GM21786 (cell line): ENCODE results near the gene CREB3L2.

Experiments
- ATAC-seq: cut with Tn5 transposase; IDR thresholded peaks from one replicate; pipeline ENCODE4 v1.9.1; 2021; ENCODE audit not compliant: unreplicated experiment

CREB3L2 gene

GRCh38 chr7:137953665-137954470 lies 48.0 kb downstream of the CREB3L2 start:
- ATAC-seq = no peak

GRCh38 chr7:137953043-137953664 lies 48.7 kb downstream of the CREB3L2 start:
- no peak for ATAC-seq

- no peak for ATAC-seq
Measured at GRCh38 chr7:137952426-137952805, 49.5 kb downstream of the CREB3L2 start.

DNA sequence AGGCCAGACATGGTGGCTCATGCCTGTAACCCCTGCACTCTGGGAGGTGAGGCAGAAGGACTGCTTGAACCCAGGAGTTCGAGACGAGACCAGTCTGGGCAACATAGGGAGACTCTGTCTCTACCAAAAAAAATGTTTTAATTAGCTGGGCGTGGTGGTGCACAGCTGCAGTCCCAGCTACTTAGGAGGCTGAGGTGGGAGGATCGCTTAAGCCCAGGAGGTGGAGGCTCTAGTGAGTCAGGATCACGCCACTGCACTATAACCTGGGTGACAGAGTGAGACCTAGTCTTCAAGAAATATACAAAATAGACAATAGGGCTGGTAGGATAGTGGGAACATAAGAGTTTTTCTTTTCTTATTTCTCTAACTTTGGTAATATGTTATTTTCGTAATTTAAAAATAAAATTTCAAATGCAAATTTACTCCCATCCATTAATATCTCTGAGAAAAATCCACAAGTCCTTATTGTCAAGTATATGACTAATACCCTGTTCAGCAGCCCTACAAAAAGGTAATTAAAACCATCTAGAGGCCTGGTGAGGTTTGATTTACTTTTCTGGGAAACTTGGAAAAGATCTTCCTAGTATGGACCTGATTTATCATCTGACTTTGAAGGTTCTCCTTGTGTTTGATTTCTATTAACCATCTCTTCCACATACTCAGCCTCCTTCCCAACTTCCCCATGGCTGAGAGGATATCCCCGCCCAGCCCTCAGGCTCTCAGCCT lies 50.0 kb downstream of the CREB3L2 start:
- ATAC-seq = no peak

GRCh38 chr7:137950967-137951366 lies 50.9 kb downstream of the CREB3L2 start:
- ATAC-seq = no peak

GRCh38 chr7:137950263-137950621 lies 51.6 kb downstream of the CREB3L2 start:
- ATAC-seq = no peak

- no peak for ATAC-seq
Measured at GRCh38 chr7:137949416-137950262, 52.2 kb downstream of the CREB3L2 start.

GRCh38 chr7:137948845-137949330 lies 53.0 kb downstream of the CREB3L2 start:
- no peak for ATAC-seq

- no peak for ATAC-seq
Measured at GRCh38 chr7:137948083-137948844, 53.6 kb downstream of the CREB3L2 start.

GRCh38 chr7:137947046-137947445 lies 54.8 kb downstream of the CREB3L2 start:
- ATAC-seq = no peak

GRCh38 chr7:137946011-137946410 lies 55.9 kb downstream of the CREB3L2 start:
- ATAC-seq = no peak

DNA sequence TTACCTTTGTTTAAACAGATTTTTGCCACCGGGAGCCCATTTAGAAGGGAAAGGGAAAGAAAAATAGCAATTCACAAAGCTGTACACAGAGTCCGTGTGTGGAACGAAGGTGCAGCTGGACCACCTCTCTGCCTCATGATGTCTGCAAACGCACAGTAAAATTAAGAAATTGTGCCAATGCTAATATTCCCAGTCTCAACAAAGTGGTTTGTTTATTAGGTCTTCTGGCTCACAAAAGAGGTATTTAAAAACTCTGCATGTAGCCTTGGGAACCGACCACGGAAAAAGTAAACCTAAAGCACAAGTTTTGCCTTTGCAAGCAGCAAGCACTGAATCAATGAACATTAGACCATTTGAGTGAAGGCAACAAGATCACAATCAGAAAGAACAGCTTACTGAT lies 57.7 kb downstream of the CREB3L2 start:
- no peak for ATAC-seq

DNA sequence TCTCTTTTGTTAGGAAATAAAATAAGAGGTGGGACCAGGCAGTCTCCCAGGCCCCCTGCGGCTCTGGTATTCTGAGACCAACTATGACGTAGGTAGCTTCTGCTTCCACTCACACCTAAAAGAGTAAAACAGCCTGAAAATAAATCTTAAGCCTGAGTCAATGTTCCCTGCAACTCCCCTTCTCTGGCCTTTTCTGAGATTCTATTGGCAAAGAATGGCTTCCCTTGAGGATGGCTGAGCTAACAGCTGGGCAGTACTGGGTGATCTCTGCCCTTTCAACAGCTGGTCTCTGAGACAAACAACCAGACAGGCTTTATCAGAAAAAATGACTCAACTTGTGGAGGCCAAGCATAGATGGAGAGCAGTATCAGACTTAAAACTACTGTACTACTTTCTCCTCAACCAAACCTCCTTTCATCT lies 58.7 kb downstream of the CREB3L2 start:
- no peak for ATAC-seq

- no peak for ATAC-seq
Measured at GRCh38 chr7:137942484-137943115, 59.3 kb downstream of the CREB3L2 start.

DNA sequence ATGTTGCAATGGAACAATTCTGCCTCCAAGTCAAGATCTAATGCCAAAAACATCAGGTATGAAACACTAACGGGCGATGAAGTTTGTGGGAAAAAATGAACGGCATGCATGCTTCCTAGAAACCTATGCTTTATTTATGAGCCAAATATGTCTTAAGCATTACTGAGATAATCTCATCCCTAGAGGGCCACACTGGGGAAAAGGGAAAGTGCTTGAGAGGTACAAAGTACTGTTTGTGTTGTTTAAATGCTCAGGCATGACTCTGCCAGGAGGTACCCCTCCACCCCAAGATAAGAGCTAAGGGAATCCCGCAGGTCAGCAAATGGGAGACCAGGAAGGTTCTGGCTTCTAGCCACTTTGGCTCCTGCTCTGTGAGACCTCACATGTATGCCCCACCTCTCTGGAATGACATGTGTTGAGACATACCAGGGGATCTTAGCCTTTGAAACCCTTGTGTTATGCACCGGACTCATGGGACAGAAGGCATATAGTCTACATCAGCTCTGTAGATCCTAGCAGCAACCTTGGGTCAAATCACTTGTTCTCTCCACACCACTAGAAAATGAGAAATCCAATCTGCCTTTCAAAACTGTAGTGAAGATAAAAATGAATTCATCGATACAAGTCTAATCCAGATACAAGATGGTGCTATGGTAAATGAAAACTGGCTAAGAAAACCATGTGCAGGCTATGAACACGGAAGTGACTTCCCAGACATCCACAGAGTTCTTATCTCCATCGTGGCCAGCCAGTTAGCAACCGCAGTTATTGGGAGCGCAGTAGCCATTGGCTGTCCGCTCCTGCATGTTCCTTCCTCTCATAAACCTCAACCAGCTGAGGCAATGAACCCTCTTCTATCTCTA lies 61.0 kb downstream of the CREB3L2 start:
- no peak for ATAC-seq

DNA sequence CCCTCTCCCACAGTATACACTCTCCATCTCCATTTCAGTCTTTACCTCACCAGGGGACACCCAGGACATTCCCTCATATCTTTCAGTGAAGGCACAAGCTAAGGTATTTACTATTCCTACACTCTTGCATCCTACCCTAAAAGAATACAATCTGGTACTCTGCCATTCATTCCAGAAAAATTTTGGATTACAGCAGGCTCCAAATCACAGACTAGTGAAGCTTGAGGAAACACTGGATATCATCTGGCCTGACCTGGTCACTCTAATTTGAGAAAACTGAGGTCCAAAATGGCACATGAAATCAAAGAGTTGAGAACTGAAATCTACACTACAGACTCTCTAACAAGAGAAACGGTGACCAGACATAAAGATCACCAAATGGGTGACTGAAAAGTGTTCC lies 61.7 kb downstream of the CREB3L2 start:
- ATAC-seq = no peak

DNA sequence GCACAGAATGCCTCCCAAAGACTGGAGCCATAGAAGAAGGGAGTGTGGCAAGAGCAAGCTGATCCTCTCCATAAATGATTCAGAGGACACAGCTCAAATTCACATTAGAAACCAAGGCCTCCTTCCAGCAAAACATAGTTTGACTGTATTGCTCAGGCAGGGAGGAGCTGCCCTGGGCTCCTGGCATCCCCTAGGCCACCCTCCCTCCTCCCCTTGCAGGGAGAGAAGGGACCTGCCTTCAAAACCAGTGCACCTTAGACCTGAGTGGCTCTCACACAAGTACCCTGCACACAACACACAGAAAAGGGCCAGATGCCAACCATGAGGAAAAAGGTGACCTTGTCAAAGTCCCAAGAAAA lies 64.7 kb downstream of the CREB3L2 start:
- ATAC-seq = no peak

DNA sequence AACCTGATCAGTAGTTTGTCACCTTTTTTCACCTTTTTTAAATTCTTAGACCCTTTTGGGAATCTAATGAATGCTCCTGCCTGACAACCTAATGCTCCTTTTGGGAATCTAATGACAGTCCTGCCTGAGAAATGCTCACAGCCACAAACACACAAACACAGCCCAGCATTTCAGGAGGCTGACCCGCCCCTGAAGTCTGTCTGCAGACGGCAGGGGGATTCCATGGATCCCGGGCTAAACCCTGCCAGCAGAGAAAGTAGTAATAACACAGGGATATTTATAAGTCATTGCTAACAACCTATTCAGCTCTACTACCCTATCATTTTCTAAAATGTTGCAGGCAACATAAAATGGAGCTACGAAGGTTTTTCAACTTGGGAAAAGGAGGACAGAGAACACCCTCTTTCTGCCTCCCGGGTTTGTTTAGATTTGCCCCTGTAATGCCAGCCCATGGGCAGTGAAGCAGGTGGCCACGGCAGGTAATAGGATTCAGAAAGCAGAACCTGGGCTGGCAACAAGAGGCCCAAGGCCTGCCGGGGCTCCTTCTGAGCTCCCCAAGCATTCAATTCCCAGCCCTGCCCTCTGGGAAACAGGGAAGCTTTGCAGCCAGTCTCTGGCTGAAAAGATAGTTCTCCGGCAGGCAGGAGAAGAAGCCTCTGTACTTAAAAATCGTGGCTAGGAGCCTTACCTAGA lies 65.2 kb downstream of the CREB3L2 start:
- ATAC-seq = no peak
